GM12891 (cell line): Measurements from ENCODE around the gene EFCAB12.

ENCODE experiments used
- POLR2A ChIP-seq: IDR thresholded peaks from 2 replicates; pipeline ENCODE4 v1.6.1; 2011; ENCODE audit warnings: low read depth, low read length, control low read depth
- POLR2AphosphoS5 ChIP-seq: IDR thresholded peaks from 2 replicates; pipeline ENCODE4 v1.6.1; 2011; ENCODE audit warnings: low read depth, low read length, control low read depth
- TAF1 ChIP-seq: IDR thresholded peaks from 2 replicates; pipeline ENCODE4 v1.6.1; 2011; ENCODE audit warnings: low read depth, low read length, control low read depth

- TF ChIP-seq POLR2A (no peak), TAF1 (no peak), POLR2AphosphoS5 (no peak)
Measured at GRCh38 chr3:129421236-129421883, 7.1 kb downstream of the EFCAB12 start.
